Esophagus muscularis mucosa (tissue), 4 donors: Measurements from ENCODE around the gene PHC1. TPM values are rescaled to one million over a fixed set of nuclear protein-coding genes. Genes with fewer than 3 reads are reported as not detected.

ENCODE experiments used
- DNase-seq: peaks from one replicate; pipeline ENCODE4 v3.0.0-alpha.2; 2017; ENCODE audit errors: extremely low spot score
- H3K27ac ChIP-seq, 4 donors: fragments of 200-600 bp; sonication (generic); replicated peaks in 1 of 4; 1 replicate in 3 of 4; 2 replicates in 1 of 4; pipeline ENCODE4 v1.5.1; 2016 to 2019; ENCODE audit warnings: mild to moderate bottlenecking in 1 of 4
- H3K27me3 ChIP-seq, 4 donors: fragments of 200-600 bp; sonication (generic); one replicate each; pipeline versions ENCODE4 v1.5.1 to v1.6.0; 2016 to 2019
- H3K36me3 ChIP-seq, 4 donors: fragments of 200-600 bp; sonication (generic); one replicate each; pipeline ENCODE4 v1.5.1; 2016 to 2019
- H3K4me1 ChIP-seq, 4 donors: fragments of 200-600 bp; sonication (generic); one replicate each; pipeline ENCODE4 v1.5.1; 2016 to 2019
- H3K4me3 ChIP-seq, 4 donors: fragments of 200-600 bp; sonication (generic); 1 replicate in 2 of 4; 2 replicates in 2 of 4; pipeline ENCODE4 v1.5.1; 2016 to 2019; ENCODE audit warnings: mild to moderate bottlenecking in 4 of 4, moderate library complexity in 1 of 4
- H3K9me3 ChIP-seq, 4 donors: fragments of 200-600 bp; sonication (generic); 1 replicate in 3 of 4; 2 replicates in 1 of 4; pipeline ENCODE4 v1.5.1; 2016 to 2019
- EP300 ChIP-seq: sonication (generic); formaldehyde crosslinking; IDR thresholded peaks from one replicate; pipeline ENCODE4 v1.6.1; 2017; ENCODE audit warnings: antibody characterized with exemption
- POLR2A ChIP-seq: fragments of 450-650 bp; IDR thresholded peaks from one replicate; pipeline ENCODE4 v1.6.1; 2017; ENCODE audit warnings: antibody characterized with exemption, moderate library complexity, mild to moderate bottlenecking, low read depth
- POLR2AphosphoS5 ChIP-seq, 2 donors: sonication (generic); formaldehyde crosslinking; IDR thresholded peaks; one replicate each; pipeline ENCODE4 v1.6.1; 2017; ENCODE audit warnings: antibody characterized with exemption in 2 of 2
- WGBS: methylation state at CpG from one replicate; pipeline ENCODE4 v1.1.5; 2018; 5-methylcytosine and 5-hydroxymethylcytosine counted together
- intact Hi-C: fragments of 100-400 bp; cut with DNase I; formaldehyde crosslinking; loops from one replicate; pipeline ENCODE4 v1.15.1; 2023
- total RNA-seq, 4 donors: library from RNA; depleted of rRNA; stranded (reverse); fragments of >200 nt; gene quantifications; one replicate each; pipeline versions ENCODE4 v1.1.0 to v1.2.1, GENCODE V29; 2016
- TF ChIP-seq, protein P1 (sequence below), 3 experiments: fragments of 200-600 bp in 2 of 3; fragments of 450-650 bp in 1 of 3; sonication (generic) in 2 of 3; IDR thresholded peaks; one replicate each; pipeline ENCODE4 v1.5.1; 2017 to 2019; ENCODE audit warnings: antibody characterized with exemption in 3 of 3, mild to moderate bottlenecking in 2 of 3, moderate library complexity in 1 of 3

PHC1 gene
- total RNA-seq, 4 donors from 2014 or later: 33.2 to 51.6 (median 43.7) TPM

DNA sequence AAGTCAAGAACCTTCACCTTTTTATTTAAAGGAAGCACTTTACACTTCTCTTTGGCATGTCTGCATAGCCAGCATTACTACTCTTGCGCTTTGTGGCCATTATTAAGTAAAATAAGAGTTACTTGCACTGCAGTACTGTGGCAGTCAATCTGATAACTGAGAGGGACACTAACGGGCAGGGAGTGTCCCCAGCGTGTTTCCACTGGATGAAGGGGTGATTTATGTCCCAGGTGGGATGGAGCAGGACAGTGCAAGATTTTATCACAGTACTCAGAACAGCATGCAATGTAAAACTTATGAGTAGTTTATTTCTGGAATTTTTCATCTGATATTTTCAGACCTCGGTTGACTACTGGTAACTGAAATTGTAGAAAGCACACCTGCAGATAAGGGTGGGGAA, 43.3 kb downstream of the PHC1 start:
- DNase-seq: no peak
- 79% methylated on average over 4 of the region's 4 CpGs for WGBS
- Histone ChIP-seq H3K27me3 (no peaks in the 10 kb centered on the region), H3K4me1 (no peaks in the 10 kb centered on the region), H3K36me3 (peaks cover 0 to 6% (median 0%) of the 10 kb centered on the region in 4 donors), H3K4me3 (no peak overlapping the region), H3K27ac (no peak overlapping the region), H3K9me3 (no peaks in the 10 kb centered on the region)
- intact Hi-C loops: no loop called here
- no peak for TF ChIP-seq POLR2A
- TF ChIP-seq POLR2AphosphoS5 (IDR thresholded peaks at IDR 0.05): no peak
- no peak for TF ChIP-seq EP300
- TF ChIP-seq, protein P1, sequence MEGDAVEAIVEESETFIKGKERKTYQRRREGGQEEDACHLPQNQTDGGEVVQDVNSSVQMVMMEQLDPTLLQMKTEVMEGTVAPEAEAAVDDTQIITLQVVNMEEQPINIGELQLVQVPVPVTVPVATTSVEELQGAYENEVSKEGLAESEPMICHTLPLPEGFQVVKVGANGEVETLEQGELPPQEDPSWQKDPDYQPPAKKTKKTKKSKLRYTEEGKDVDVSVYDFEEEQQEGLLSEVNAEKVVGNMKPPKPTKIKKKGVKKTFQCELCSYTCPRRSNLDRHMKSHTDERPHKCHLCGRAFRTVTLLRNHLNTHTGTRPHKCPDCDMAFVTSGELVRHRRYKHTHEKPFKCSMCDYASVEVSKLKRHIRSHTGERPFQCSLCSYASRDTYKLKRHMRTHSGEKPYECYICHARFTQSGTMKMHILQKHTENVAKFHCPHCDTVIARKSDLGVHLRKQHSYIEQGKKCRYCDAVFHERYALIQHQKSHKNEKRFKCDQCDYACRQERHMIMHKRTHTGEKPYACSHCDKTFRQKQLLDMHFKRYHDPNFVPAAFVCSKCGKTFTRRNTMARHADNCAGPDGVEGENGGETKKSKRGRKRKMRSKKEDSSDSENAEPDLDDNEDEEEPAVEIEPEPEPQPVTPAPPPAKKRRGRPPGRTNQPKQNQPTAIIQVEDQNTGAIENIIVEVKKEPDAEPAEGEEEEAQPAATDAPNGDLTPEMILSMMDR (IDR thresholded peaks at IDR 0.05): no peak

DNA sequence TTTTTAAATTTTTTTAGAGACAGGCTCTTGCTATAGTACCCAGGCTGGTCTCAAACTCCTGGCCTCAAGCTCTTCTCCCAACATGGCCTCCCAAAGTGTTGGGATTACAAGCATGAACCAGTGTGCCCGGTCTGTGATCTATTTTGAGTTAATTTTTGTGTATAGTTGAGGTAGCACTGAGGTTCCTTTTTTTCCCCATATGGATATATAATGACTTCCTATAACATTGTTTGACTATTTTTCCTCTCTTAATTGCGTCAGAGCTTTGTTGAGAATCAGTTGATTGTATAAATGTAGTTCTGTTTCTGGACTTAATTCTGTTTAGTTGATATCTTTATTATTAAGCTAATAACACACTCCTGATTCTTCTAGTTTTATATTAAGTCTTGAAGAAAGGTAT, 43.8 kb downstream of the PHC1 start:
- 68% methylated on average over 2 of the region's 2 CpGs for WGBS
- no peak overlapping the region for H3K4me3 ChIP-seq
- H3K4me1 ChIP-seq: no peaks in the 10 kb centered on the region
- no peaks in the 10 kb centered on the region for H3K27me3 ChIP-seq
- no peak overlapping the region for H3K27ac ChIP-seq
- TF ChIP-seq POLR2AphosphoS5 (IDR thresholded peaks at IDR 0.05) (no peak), POLR2A (no peak), EP300 (no peak)
- TF ChIP-seq, protein P1 (IDR thresholded peaks at IDR 0.05): no peak
- intact Hi-C loops: no loop called here
- peaks cover 0 to 6% (median 0%) of the 10 kb centered on the region in 4 donors for H3K36me3 ChIP-seq
- DNase-seq: no peak
- H3K9me3 ChIP-seq: no peaks in the 10 kb centered on the region

DNA sequence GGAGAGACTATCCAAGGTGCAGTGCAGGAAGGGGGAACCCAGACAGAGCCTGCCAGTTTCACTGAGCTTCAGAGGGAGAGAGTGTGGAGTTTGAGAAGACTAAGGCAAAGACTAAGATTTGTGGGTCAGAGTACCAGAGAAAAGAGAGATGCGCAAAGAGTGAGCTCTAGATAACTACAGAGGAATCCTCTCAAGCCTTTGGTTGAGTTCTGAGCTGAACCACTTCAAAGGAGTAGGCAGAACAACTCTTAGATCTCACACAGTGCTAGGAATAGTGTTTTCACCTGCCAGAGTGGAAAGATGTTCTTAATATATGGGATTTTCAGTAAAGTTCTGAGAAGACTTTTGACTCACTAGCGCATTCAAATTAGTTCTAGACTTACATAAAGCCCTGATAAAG, 45.9 kb downstream of the PHC1 start:
- intact Hi-C loops: no loop called here

DNA sequence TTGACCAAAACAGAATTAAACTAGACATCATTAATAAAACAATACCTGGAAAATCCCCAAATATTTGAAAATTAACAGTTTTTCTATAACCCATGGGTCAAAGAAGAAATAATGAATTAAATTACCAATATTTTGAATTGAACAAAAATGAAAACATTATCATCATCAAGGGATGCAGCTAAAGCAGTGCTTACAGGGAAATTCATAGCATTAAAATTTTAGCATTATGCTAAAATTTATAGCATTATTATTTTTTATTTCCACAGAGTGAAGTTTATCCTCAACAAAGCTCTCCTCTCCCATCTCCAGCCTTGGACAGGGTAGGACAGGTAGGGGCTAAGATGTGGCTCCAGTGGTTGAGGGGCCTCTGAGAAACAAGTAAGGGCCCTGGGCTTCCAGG, 54.5 kb downstream of the PHC1 start:
- DNase-seq: no peak
- H3K36me3 ChIP-seq: no peaks in the 10 kb centered on the region
- H3K9me3 ChIP-seq: peaks cover 0 to 30% (median 24%) of the 10 kb centered on the region in 4 donors
- no peaks in the 10 kb centered on the region for H3K4me1 ChIP-seq
- TF ChIP-seq EP300 (no peak), POLR2A (no peak), POLR2AphosphoS5 (IDR thresholded peaks at IDR 0.05) (no peak)
- TF ChIP-seq, protein P1 (IDR thresholded peaks at IDR 0.05): no peak
- intact Hi-C loops: no loop called here
- no peaks in the 10 kb centered on the region for H3K27me3 ChIP-seq
- H3K4me3 ChIP-seq: no peak overlapping the region
- no peak overlapping the region for H3K27ac ChIP-seq

More for the DNA sequence above, 45.9 kb downstream of the PHC1 start:
- no peaks in the 10 kb centered on the region for H3K4me1 ChIP-seq
- no peak overlapping the region for H3K4me3 ChIP-seq
- H3K9me3 ChIP-seq: no peaks in the 10 kb centered on the region
- H3K27me3 ChIP-seq: no peaks in the 10 kb centered on the region
- DNase-seq: no peak
- no peak overlapping the region for H3K27ac ChIP-seq
- peaks cover 0 to 6% (median 0%) of the 10 kb centered on the region in 4 donors for H3K36me3 ChIP-seq
- TF ChIP-seq, protein P1 (IDR thresholded peaks at IDR 0.05): no peak
- no peak for TF ChIP-seq POLR2AphosphoS5 (IDR thresholded peaks at IDR 0.05)
- no peak for TF ChIP-seq POLR2A
- no peak for TF ChIP-seq EP300
- WGBS: 97% methylated on average over 2 of the region's 2 CpGs

DNA sequence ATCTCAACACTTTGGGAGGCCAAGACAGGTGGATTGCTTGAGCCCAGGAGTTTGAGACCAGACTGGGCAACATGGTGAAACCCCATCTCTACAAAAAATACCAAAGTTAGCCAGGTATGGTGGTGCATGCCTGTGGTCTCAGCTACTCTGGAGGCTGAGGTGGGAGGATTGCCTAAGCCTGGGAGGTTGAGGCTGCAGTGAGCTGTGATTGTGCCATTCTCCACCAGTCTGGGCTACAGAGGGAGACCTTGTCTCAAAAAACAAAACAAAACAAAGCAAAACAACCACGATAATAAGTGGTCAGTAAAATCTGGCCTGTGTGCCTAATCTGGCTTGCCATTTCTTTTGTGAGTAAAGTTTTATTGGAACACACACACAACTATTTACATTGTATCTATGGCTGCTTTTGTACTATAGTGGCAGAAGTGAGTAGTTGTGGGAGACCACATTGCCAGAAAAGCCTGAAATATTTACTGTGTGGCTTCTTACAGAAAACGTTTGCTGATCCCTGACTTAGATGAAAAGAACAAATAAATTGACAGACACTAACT, 55.6 kb downstream of the PHC1 start:
- peaks cover 0 to 39% (median 26%) of the 10 kb centered on the region in 4 donors for H3K9me3 ChIP-seq
- no peak overlapping the region for H3K4me3 ChIP-seq
- no peak for DNase-seq
- no peaks in the 10 kb centered on the region for H3K4me1 ChIP-seq
- no peaks in the 10 kb centered on the region for H3K27me3 ChIP-seq
- TF ChIP-seq, protein P1 (IDR thresholded peaks at IDR 0.05): no peak
- TF ChIP-seq EP300 (no peak), POLR2AphosphoS5 (IDR thresholded peaks at IDR 0.05) (no peak), POLR2A (no peak)
- intact Hi-C loops: no loop called here
- H3K36me3 ChIP-seq: no peaks in the 10 kb centered on the region
- no peak overlapping the region for H3K27ac ChIP-seq
- WGBS: 54% methylated on average over 2 of the region's 2 CpGs
